ENCODE measurements around the gene PIK3CA. TPM values are rescaled to one million over a fixed set of nuclear protein-coding genes. Genes with fewer than 3 reads are reported as not detected.
"Not testable (repeated sequence)": the region's sequence is repeated elsewhere in the genome, so short reads cannot be mapped to it uniquely, and the experiment has no call there.

PIK3CA gene
- total RNA-seq, 2 experiments from 2014 or later: 57.1 to 63.1 TPM

DNA sequence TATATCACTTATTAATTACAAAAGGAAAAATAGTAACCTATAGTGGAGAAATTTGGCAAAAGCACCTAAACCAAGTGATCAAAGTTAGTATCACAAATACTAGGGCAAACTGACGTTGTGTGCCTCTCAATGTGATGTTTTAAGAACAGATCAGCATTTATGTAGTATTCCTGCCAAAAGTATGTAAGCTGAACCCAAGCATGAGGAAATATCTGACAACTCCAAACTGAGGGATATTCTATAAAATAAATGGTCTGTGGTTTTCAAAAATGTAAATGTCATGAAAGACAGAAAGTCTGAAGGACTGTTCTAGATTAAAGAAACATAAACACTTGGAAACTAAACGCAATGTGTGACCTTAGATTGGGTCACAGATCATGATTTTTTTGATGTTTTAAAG is 34.3 kb upstream of the PIK3CA start:
- ChIA-PET CTCF (no interaction called here), POLR2A (no interaction called here)
- Histone ChIP-seq H3K4me1 (ENCODE audit: insufficient read depth, low read length) (no peaks in the 10 kb centered on the region), H3K27ac (ENCODE audit: low read depth in 1 of 2, low read length in 2 of 2) (no peak overlapping the region), H3K27me3 (ENCODE audit: control insufficient read depth in 1 of 2, insufficient read depth in 2 of 2, low read length in 2 of 2) (no peaks in the 10 kb centered on the region), H3K4me3 (ENCODE audit: low read length) (no peak overlapping the region), H3K36me3 (ENCODE audit: insufficient read depth, low read length) (no peaks in the 10 kb centered on the region), H3K9me3 (ENCODE audit: control insufficient read depth in 1 of 2, insufficient read depth in 1 of 2, low read length in 2 of 2) (no peaks in the 10 kb centered on the region)
- H3K4me1 Mint-ChIP-seq (ENCODE audit: low read depth): no peaks in the 10 kb centered on the region
- TF ChIP-seq, protein P1, sequence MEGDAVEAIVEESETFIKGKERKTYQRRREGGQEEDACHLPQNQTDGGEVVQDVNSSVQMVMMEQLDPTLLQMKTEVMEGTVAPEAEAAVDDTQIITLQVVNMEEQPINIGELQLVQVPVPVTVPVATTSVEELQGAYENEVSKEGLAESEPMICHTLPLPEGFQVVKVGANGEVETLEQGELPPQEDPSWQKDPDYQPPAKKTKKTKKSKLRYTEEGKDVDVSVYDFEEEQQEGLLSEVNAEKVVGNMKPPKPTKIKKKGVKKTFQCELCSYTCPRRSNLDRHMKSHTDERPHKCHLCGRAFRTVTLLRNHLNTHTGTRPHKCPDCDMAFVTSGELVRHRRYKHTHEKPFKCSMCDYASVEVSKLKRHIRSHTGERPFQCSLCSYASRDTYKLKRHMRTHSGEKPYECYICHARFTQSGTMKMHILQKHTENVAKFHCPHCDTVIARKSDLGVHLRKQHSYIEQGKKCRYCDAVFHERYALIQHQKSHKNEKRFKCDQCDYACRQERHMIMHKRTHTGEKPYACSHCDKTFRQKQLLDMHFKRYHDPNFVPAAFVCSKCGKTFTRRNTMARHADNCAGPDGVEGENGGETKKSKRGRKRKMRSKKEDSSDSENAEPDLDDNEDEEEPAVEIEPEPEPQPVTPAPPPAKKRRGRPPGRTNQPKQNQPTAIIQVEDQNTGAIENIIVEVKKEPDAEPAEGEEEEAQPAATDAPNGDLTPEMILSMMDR (IDR thresholded peaks at IDR 0.05): no peak
- intact Hi-C loops (cut with DNase I, micrococcal nuclease): no loop called here
- H3K4me3 Mint-ChIP-seq: no peak overlapping the region
- H3K27ac Mint-ChIP-seq: no peak overlapping the region
- DNase-seq: no peak
- no peaks in the 10 kb centered on the region for H3K36me3 Mint-ChIP-seq (ENCODE audit: low read depth)
- H3K9me3 Mint-ChIP-seq: peaks cover 2% of the 10 kb centered on the region
- peaks cover 24% of the 10 kb centered on the region for H3K27me3 Mint-ChIP-seq
- no peak for ATAC-seq (ENCODE audit: poor library complexity)

GRCh38 chr3:179115444-179115843 is 32.7 kb upstream of the PIK3CA start:
- DNase-seq: not testable (repeated sequence)

DNA sequence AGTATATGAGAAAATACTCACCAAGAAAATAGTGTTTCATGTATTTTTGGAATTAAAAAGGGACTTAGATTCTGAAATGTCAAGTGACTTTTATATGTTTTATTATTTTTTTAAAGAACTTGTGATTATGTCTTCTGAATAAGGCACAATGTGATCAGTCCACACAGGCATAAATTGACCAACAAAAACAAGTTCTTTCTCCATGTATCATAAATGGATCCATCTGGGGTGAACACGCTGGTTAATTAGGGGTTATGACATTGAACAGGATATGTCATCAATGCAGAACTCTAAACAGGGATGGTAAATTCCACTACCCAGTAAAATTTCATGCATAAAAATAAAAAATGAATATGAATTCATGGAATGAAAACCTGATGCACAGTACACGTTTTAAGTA is 31.3 kb upstream of the PIK3CA start:
- ATAC-seq (ENCODE audit: poor library complexity): no peak
- no peak overlapping the region for H3K27ac Mint-ChIP-seq
- CTCF ChIA-PET: no interaction called here

More at GRCh38 chr3:179115444-179115843, 32.7 kb upstream of the PIK3CA start:
- intact Hi-C loops (cut with DNase I, micrococcal nuclease); H3K27ac Mint-ChIP-seq; ATAC-seq (ENCODE audit: poor library complexity); H3K4me3 Mint-ChIP-seq; H3K4me3 ChIP-seq (ENCODE audit: low read length); H3K4me1 ChIP-seq (ENCODE audit: insufficient read depth, low read length); H3K27me3 ChIP-seq (ENCODE audit: control insufficient read depth in 1 of 2, insufficient read depth in 2 of 2, low read length in 2 of 2); H3K9me3 ChIP-seq (ENCODE audit: control insufficient read depth in 1 of 2, insufficient read depth in 1 of 2, low read length in 2 of 2); H3K36me3 Mint-ChIP-seq (ENCODE audit: low read depth); H3K4me1 Mint-ChIP-seq (ENCODE audit: low read depth); H3K27ac ChIP-seq (ENCODE audit: low read depth in 1 of 2, low read length in 2 of 2); CTCF ChIA-PET; H3K36me3 ChIP-seq (ENCODE audit: insufficient read depth, low read length); POLR2A ChIA-PET; H3K9me3 Mint-ChIP-seq: not testable (repeated sequence)
- peaks cover 24% of the 10 kb centered on the region for H3K27me3 Mint-ChIP-seq

GRCh38 chr3:179132191-179132890 is 15.8 kb upstream of the PIK3CA start:
- H3K4me1 Mint-ChIP-seq (ENCODE audit: low read depth); H3K4me1 ChIP-seq (ENCODE audit: insufficient read depth, low read length); H3K4me3 ChIP-seq (ENCODE audit: low read length); H3K4me3 Mint-ChIP-seq; H3K27me3 ChIP-seq (ENCODE audit: control insufficient read depth in 1 of 2, insufficient read depth in 2 of 2, low read length in 2 of 2); DNase-seq; POLR2A ChIA-PET; H3K9me3 ChIP-seq (ENCODE audit: control insufficient read depth in 1 of 2, insufficient read depth in 1 of 2, low read length in 2 of 2); CTCF ChIA-PET; H3K36me3 ChIP-seq (ENCODE audit: insufficient read depth, low read length); H3K27ac ChIP-seq (ENCODE audit: low read depth in 1 of 2, low read length in 2 of 2); H3K9me3 Mint-ChIP-seq; H3K27me3 Mint-ChIP-seq; intact Hi-C loops (cut with DNase I, micrococcal nuclease); ATAC-seq (ENCODE audit: poor library complexity); H3K27ac Mint-ChIP-seq; H3K36me3 Mint-ChIP-seq (ENCODE audit: low read depth): not testable (repeated sequence)

More for the DNA sequence above, 31.3 kb upstream of the PIK3CA start:
- no peaks in the 10 kb centered on the region for H3K4me1 Mint-ChIP-seq (ENCODE audit: low read depth)
- intact Hi-C loops (cut with DNase I, micrococcal nuclease): no loop called here
- Histone ChIP-seq H3K36me3 (ENCODE audit: insufficient read depth, low read length) (no peaks in the 10 kb centered on the region), H3K9me3 (ENCODE audit: control insufficient read depth in 1 of 2, insufficient read depth in 1 of 2, low read length in 2 of 2) (no peaks in the 10 kb centered on the region), H3K27me3 (ENCODE audit: control insufficient read depth in 1 of 2, insufficient read depth in 2 of 2, low read length in 2 of 2) (no peaks in the 10 kb centered on the region), H3K27ac (ENCODE audit: low read depth in 1 of 2, low read length in 2 of 2) (no peak overlapping the region), H3K4me1 (ENCODE audit: insufficient read depth, low read length) (no peaks in the 10 kb centered on the region), H3K4me3 (ENCODE audit: low read length) (no peak overlapping the region)
- TF ChIP-seq, protein P1 (IDR thresholded peaks at IDR 0.05): no peak
- H3K4me3 Mint-ChIP-seq: no peak overlapping the region
- peaks cover 19% of the 10 kb centered on the region for H3K27me3 Mint-ChIP-seq
- no peak for DNase-seq
- peaks cover under 1% of the 10 kb centered on the region for H3K9me3 Mint-ChIP-seq
- POLR2A ChIA-PET: no interaction called here
- no peaks in the 10 kb centered on the region for H3K36me3 Mint-ChIP-seq (ENCODE audit: low read depth)

Data from CD4-positive, alpha-beta T cell (primary cell).